Tibial nerve (tissue), 4 donors: Measurements from ENCODE around the gene CCNY.

Experiments
- EP300 ChIP-seq, 2 donors: sonication (generic); formaldehyde crosslinking; IDR thresholded peaks; one replicate each; pipeline ENCODE4 v1.6.1; 2017; ENCODE audit warnings: antibody characterized with exemption in 2 of 2, mild to moderate bottlenecking in 1 of 2
- POLR2A ChIP-seq, 2 donors: fragments of 450-650 bp; IDR thresholded peaks; one replicate each; pipeline ENCODE4 v1.6.1; 2017; ENCODE audit warnings: antibody characterized with exemption in 2 of 2, mild to moderate bottlenecking in 2 of 2, moderate library complexity in 2 of 2
- TF ChIP-seq, protein P1 (sequence below), 5 experiments: fragments of 200-600 bp in 3 of 5; fragments of 450-650 bp in 2 of 5; sonication (generic) in 3 of 5; IDR thresholded peaks; one replicate each; pipeline ENCODE4 v1.5.1; 2016 to 2019; ENCODE audit warnings: antibody characterized with exemption in 5 of 5, mild to moderate bottlenecking in 3 of 5, moderate library complexity in 2 of 5

DNA sequence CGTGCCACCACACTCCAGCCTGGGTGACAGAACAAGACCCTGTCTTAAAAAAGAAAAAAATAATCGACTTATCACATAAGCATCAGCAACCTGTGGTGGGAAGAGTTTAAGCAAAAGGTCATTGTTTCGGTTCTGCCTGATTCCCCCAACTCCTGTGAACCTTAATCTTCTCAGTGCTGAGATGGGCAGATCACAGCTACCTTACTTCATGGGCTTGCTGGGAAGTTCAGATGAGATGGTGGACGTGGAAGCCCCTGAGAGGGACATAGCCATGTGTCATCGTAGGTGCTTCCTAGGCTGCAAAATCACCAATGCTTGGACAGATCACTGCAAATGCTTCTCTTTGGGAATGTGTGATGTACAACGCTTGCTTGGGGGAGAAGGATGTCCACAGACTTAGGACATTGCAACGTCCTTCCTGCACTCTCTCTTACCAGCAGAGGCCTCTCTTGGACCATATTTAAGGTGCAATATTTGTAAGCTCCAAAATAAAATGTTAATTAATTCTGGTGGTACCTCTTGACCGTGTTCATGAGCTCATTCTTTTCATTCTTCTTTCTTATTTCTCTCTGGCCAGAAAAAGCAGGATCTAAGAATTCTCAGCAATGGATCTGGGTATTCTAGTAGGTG, 277.4 kb downstream of the CCNY start:
- TF ChIP-seq, protein P1, sequence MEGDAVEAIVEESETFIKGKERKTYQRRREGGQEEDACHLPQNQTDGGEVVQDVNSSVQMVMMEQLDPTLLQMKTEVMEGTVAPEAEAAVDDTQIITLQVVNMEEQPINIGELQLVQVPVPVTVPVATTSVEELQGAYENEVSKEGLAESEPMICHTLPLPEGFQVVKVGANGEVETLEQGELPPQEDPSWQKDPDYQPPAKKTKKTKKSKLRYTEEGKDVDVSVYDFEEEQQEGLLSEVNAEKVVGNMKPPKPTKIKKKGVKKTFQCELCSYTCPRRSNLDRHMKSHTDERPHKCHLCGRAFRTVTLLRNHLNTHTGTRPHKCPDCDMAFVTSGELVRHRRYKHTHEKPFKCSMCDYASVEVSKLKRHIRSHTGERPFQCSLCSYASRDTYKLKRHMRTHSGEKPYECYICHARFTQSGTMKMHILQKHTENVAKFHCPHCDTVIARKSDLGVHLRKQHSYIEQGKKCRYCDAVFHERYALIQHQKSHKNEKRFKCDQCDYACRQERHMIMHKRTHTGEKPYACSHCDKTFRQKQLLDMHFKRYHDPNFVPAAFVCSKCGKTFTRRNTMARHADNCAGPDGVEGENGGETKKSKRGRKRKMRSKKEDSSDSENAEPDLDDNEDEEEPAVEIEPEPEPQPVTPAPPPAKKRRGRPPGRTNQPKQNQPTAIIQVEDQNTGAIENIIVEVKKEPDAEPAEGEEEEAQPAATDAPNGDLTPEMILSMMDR (IDR thresholded peaks at IDR 0.05), result no peak
- TF ChIP-seq POLR2A (IDR thresholded peaks at IDR 0.05), result no peak
- no peak for TF ChIP-seq EP300 (IDR thresholded peaks at IDR 0.05)
